PC-9 (cell line): ENCODE results near the gene PSME4.

Experiments used
- CTCF ChIP-seq: fragments of 200-600 bp; sonication (generic); conservative IDR thresholded peaks from 2 replicates; pipeline ENCODE4 v1.6.1; 2017; ENCODE audit warnings: mixed run types, antibody characterized with exemption, mild to moderate bottlenecking, moderate library complexity
- EZH2 ChIP-seq: fragments of 200-600 bp; sonication (generic); IDR thresholded peaks from 2 replicates; pipeline ENCODE4 v1.8.0; 2017; ENCODE audit warnings: antibody characterized with exemption, low read depth

DNA sequence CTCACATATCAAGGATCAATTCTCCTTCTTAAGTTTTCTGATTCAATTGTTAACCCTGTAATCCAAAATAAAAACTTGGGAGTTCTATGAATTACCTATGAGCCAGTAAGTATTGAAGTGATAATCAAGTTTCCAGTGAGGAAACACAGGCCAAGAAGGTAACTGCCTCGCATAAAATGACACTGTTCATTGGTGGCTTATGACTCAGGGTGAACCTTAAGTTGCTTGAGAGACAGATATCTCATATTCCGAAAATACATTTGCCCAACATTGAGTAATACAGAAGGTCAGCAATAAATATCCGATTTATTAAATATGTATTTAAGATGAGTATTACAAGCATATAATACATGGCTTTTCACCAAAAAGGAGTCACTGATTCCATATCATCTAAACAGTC, 31.9 kb downstream of the PSME4 start:
- TF ChIP-seq CTCF = no peak
- TF ChIP-seq EZH2 = no peak
